H1 (cell line): ENCODE results near the gene ARHGAP5. TPM values are rescaled to one million over a fixed set of nuclear protein-coding genes. Genes with fewer than 3 reads are reported as not detected.

Experiments used
- CTCF ChIA-PET: fragments of 300-600 bp; sonication (Branson Sonifier 250); formaldehyde crosslinking; loops from one replicate; lab custom pipeline; 2021; ENCODE audit not compliant: partially characterized antibody; lab: Charles Lee
- POLR2A ChIA-PET: fragments of 300-600 bp; sonication (Branson Sonifier 250); formaldehyde crosslinking; loops from one replicate; lab custom pipeline; 2021; ENCODE audit warnings: inconsistent platforms; ENCODE audit not compliant: partially characterized antibody; lab: Charles Lee
- DNase-seq, 2 experiments: peaks; one replicate each; pipeline versions ENCODE4 v3.0.0 to v3.0.0-alpha.2; 2010 to 2022; ENCODE audit warnings: low spot score in 2 of 2, low read depth in 1 of 2, mixed read lengths in 1 of 2
- FAIRE-seq: peaks from 2 replicates; lab custom pipeline; 2011; peaks lifted over from hg19 to GRCh38; lab: Jason Lieb, UNC
- H2AFZ ChIP-seq: 2 replicates; pipeline ENCODE4 v1.8.1; 2012; ENCODE audit warnings: low read length, inconsistent platforms
- H2AK5ac ChIP-seq: 2 replicates; pipeline ENCODE4 v1.6.1; 2013; ENCODE audit warnings: low read depth, low read length
- H2BK120ac ChIP-seq: replicated peaks from 2 replicates; pipeline ENCODE3; 2013; ENCODE audit warnings: low read depth, low read length, inconsistent platforms
- H2BK12ac ChIP-seq: 2 replicates; pipeline ENCODE4 v1.6.1; 2013; ENCODE audit warnings: low read depth, low read length
- H2BK15ac ChIP-seq: 2 replicates; pipeline ENCODE4 v1.6.1; 2013; ENCODE audit warnings: low read length
- H2BK20ac ChIP-seq: 2 replicates; pipeline ENCODE4 v1.6.1; 2013; ENCODE audit warnings: low read length
- H2BK5ac ChIP-seq: 2 replicates; pipeline ENCODE4 v1.6.1; 2013; ENCODE audit warnings: low read depth, low read length
- H3K14ac ChIP-seq: 2 replicates; pipeline ENCODE4 v1.6.1; 2013; ENCODE audit warnings: inconsistent platforms; ENCODE audit not compliant: insufficient read length
- H3K18ac ChIP-seq: 2 replicates; pipeline ENCODE4 v1.6.1; 2013; ENCODE audit warnings: low read length; ENCODE audit errors: extremely low read depth
- H3K23ac ChIP-seq: 2 replicates; pipeline ENCODE4 v1.6.1; 2013; ENCODE audit warnings: inconsistent platforms; ENCODE audit not compliant: insufficient read length
- H3K23me2 ChIP-seq: 2 replicates; pipeline ENCODE4 v1.6.1; 2013; ENCODE audit warnings: low read depth, low read length
- H3K27ac ChIP-seq: 2 replicates; pipeline ENCODE4 v1.6.1; 2011; ENCODE audit warnings: low read depth, low read length, inconsistent platforms
- H3K27me3 ChIP-seq, 4 experiments: replicated peaks in 1 of 4; 1 replicate in 1 of 4; 2 replicates in 3 of 4; pipeline versions ENCODE4 v1.6.1 to v1.8.1; 2011 to 2013; ENCODE audit warnings: low read length in 3 of 4, mild to moderate bottlenecking in 3 of 4, inconsistent platforms in 2 of 4, mixed read lengths in 2 of 4, moderate library complexity in 1 of 4; ENCODE audit not compliant: control insufficient read depth in 3 of 4, insufficient read depth in 3 of 4; ENCODE audit errors: extremely low read depth in 1 of 4
- H3K36me3 ChIP-seq, 4 experiments: 2 replicates each; pipeline versions ENCODE4 v1.6.1 to v1.8.1; 2011 to 2013; ENCODE audit warnings: mild to moderate bottlenecking in 4 of 4, low read length in 3 of 4, moderate library complexity in 2 of 4, control low read depth in 1 of 4, inconsistent platforms in 1 of 4; ENCODE audit not compliant: insufficient read depth in 4 of 4, control insufficient read depth in 2 of 4
- H3K4ac ChIP-seq: replicated peaks from 2 replicates; pipeline ENCODE3; 2013; ENCODE audit warnings: low read length, low read depth, mixed read lengths, inconsistent platforms; ENCODE audit not compliant: insufficient read length
- H3K4me1 ChIP-seq, 4 experiments: replicated peaks in 1 of 4; 1 replicate in 1 of 4; 2 replicates in 3 of 4; pipeline versions ENCODE4 v1.6.1 to v1.8.1; 2011 to 2013; ENCODE audit warnings: low read length in 3 of 4, inconsistent platforms in 2 of 4, mixed read lengths in 1 of 4; ENCODE audit not compliant: insufficient read depth in 4 of 4, control insufficient read depth in 3 of 4
- H3K4me2 ChIP-seq, 2 experiments: 2 replicates each; pipeline versions ENCODE4 v1.6.1 to v1.8.1; 2011 to 2013; ENCODE audit warnings: low read depth in 2 of 2, low read length in 2 of 2, control low read depth in 1 of 2, inconsistent platforms in 1 of 2, mild to moderate bottlenecking in 1 of 2; ENCODE audit not compliant: insufficient read depth in 1 of 2
- H3K4me3 ChIP-seq, 4 experiments: fragments of 200-600, 300-600 bp in 1 of 4; sonication (generic), shearing (Covaris generic), sonication (Bioruptor Twin) in 1 of 4; 2 replicates each; pipeline versions ENCODE4 v1.5.1 to v1.8.1; 2011 to 2016; ENCODE audit warnings: low read length in 4 of 4, low read depth in 3 of 4, control low read depth in 2 of 4, inconsistent platforms in 2 of 4, mild to moderate bottlenecking in 2 of 4, mixed read lengths in 1 of 4, moderate library complexity in 1 of 4; ENCODE audit not compliant: insufficient read depth in 2 of 4; ENCODE audit errors: extremely low read depth in 1 of 4
- H3K56ac ChIP-seq: replicated peaks from 2 replicates; pipeline ENCODE3; 2013; ENCODE audit warnings: low read depth, mild to moderate bottlenecking, mixed read lengths, low read length, inconsistent platforms; ENCODE audit not compliant: insufficient read length
- H3K79me1 ChIP-seq: 2 replicates; pipeline ENCODE4 v1.6.1; 2013; ENCODE audit warnings: low read depth, low read length, control low read depth
- H3K79me2 ChIP-seq, 2 experiments: 2 replicates each; pipeline versions ENCODE4 v1.6.1 to v1.8.1; 2012 to 2013; ENCODE audit warnings: low read length in 2 of 2, mild to moderate bottlenecking in 2 of 2, inconsistent platforms in 1 of 2; ENCODE audit not compliant: insufficient read depth in 2 of 2, control insufficient read depth in 1 of 2
- H3K9ac ChIP-seq, 4 experiments: replicated peaks in 1 of 4; 1 replicate in 1 of 4; 2 replicates in 3 of 4; pipeline versions ENCODE4 v1.6.1 to v1.8.1; 2011 to 2013; ENCODE audit warnings: low read depth in 3 of 4, low read length in 3 of 4, control low read depth in 2 of 4, mild to moderate bottlenecking in 2 of 4, moderate library complexity in 2 of 4, inconsistent platforms in 1 of 4; ENCODE audit errors: extremely low read depth in 1 of 4
- H3K9me3 ChIP-seq, 2 experiments: 2 replicates each; pipeline versions ENCODE4 v1.6.1 to v1.8.1; 2012 to 2013; ENCODE audit warnings: mild to moderate bottlenecking in 2 of 2, moderate library complexity in 2 of 2, control low read depth in 1 of 2, inconsistent platforms in 1 of 2, low read depth in 1 of 2, low read length in 1 of 2, mixed read lengths in 1 of 2; ENCODE audit not compliant: insufficient read depth in 2 of 2
- H4K20me1 ChIP-seq, 2 experiments: replicated peaks in 1 of 2; 2 replicates each; pipeline versions ENCODE3 to v1.8.1; 2011 to 2013; ENCODE audit warnings: inconsistent platforms in 2 of 2, low read length in 2 of 2, mild to moderate bottlenecking in 1 of 2; ENCODE audit not compliant: insufficient read depth in 2 of 2, control insufficient read depth in 1 of 2
- H4K5ac ChIP-seq: 2 replicates; pipeline ENCODE4 v1.6.1; 2013; ENCODE audit warnings: low read length, low read depth, mixed read lengths, inconsistent platforms; ENCODE audit not compliant: insufficient read length
- H4K8ac ChIP-seq: 2 replicates; pipeline ENCODE4 v1.8.0; 2013; ENCODE audit warnings: mild to moderate bottlenecking, moderate library complexity, low read length, inconsistent platforms; ENCODE audit not compliant: insufficient read depth; ENCODE audit errors: extremely low read depth
- H4K91ac ChIP-seq: replicated peaks from 2 replicates; pipeline ENCODE3; 2013; ENCODE audit warnings: low read length, mixed read lengths, inconsistent platforms; ENCODE audit not compliant: insufficient read length
- BRCA1 ChIP-seq: IDR thresholded peaks from 2 replicates; pipeline ENCODE4 v1.6.1; 2012; ENCODE audit warnings: low read depth, low read length, improper control_type of control experiment
- CHD2 ChIP-seq: IDR thresholded peaks from 2 replicates; pipeline ENCODE4 v1.6.1; 2012; ENCODE audit warnings: low read length, improper control_type of control experiment
- HDAC2 ChIP-seq, 2 experiments: fragments of 300-600 bp in 1 of 2; sonication (generic) in 1 of 2; IDR thresholded peaks; 2 replicates each; pipeline ENCODE4 v1.6.1; 2011 to 2012; ENCODE audit warnings: low read depth in 2 of 2, low read length in 2 of 2, mild to moderate bottlenecking in 2 of 2, moderate library complexity in 2 of 2, borderline replicate concordance in 1 of 2, inconsistent platforms in 1 of 2
- KDM5A ChIP-seq: fragments of 200-600 bp; IDR thresholded peaks from 2 replicates; pipeline ENCODE4 v1.7.1; 2012; ENCODE audit warnings: mild to moderate bottlenecking, low read length, inconsistent platforms, mixed read lengths
- PHF8 ChIP-seq: fragments of 200-600 bp; sonication (generic); conservative IDR thresholded peaks from 2 replicates; pipeline ENCODE4 v1.7.1; 2012; ENCODE audit warnings: low read depth, mild to moderate bottlenecking, inconsistent platforms, low read length, moderate library complexity
- RAD21 ChIP-seq, 2 experiments: IDR thresholded peaks in 1 of 2; conservative IDR thresholded peaks in 1 of 2; 2 replicates each; pipeline ENCODE4 v1.6.1; 2011; ENCODE audit warnings: low read depth in 2 of 2, low read length in 2 of 2, improper control_type of control experiment in 1 of 2, inconsistent platforms in 1 of 2, mild to moderate bottlenecking in 1 of 2, moderate library complexity in 1 of 2
- SIRT6 ChIP-seq: IDR thresholded peaks from one replicate; pipeline ENCODE4 v1.7.1; 2012; ENCODE audit warnings: low read length, inconsistent platforms
- SUZ12 ChIP-seq: fragments of 200-600 bp; sonication (generic); IDR thresholded peaks from 2 replicates; pipeline ENCODE4 v1.6.1; 2012; ENCODE audit warnings: mild to moderate bottlenecking, inconsistent platforms, low read length, moderate library complexity, mixed read lengths
- TAF7 ChIP-seq: optimal IDR thresholded peaks from 2 replicates; pipeline ENCODE3; 2011; ENCODE audit warnings: low read depth, mild to moderate bottlenecking, inconsistent platforms, low read length, moderate library complexity, borderline replicate concordance
- WGBS, 2 experiments: shearing (Covaris generic) in 1 of 2; methylation state at CpG; one replicate each; pipeline versions ENCODE4 v1.1.6 to v1.1.7; 2013 to 2015; ENCODE audit warnings: low lambda C conversion rate in 2 of 2, mixed read lengths in 2 of 2, inconsistent platforms in 1 of 2, low coverage in 1 of 2, missing lambda C conversion rate in 1 of 2; ENCODE audit not compliant: insufficient replicate concordance in 2 of 2, insufficient coverage in 1 of 2, insufficient read length in 1 of 2; ENCODE audit errors: extremely low coverage in 1 of 2, missing lambda C conversion rate in 1 of 2; 5-methylcytosine and 5-hydroxymethylcytosine counted together
- polyA plus RNA-seq, 7 experiments: library from polyadenylated mRNA; depleted of rRNA in 3 of 7; stranded (reverse) in 5 of 7; unstranded in 2 of 7; fragments of >200 nt in 5 of 7; fragments of 200-250 nt in 2 of 7; gene quantifications; 1 replicate in 5 of 7; 2 replicates in 1 of 7; 4 replicates in 1 of 7; pipeline versions ENCODE4 v1.2.1 to v1.2.3, GENCODE V29; 2011 to 2013; ENCODE audit warnings: missing spikeins in 2 of 7, mixed read lengths in 2 of 7
- total RNA-seq: library from RNA; stranded (reverse); fragmentation: NEBNext Ultra II Directional; extraction: Animal tissue kit (Norgen Biotek cat#: 25700); gene quantifications from 2 replicates; pipeline ENCODE4 v1.2.1, GENCODE V29; 2021
- TF ChIP-seq, protein P1 (sequence below): IDR thresholded peaks from 2 replicates; pipeline ENCODE4 v1.6.1; 2012; ENCODE audit warnings: low read length, inconsistent platforms

Gene ARHGAP5
- total and polyA plus RNA-seq, 2 of the 8 experiments (the other 6 are each of a cell fraction or from before 2014, with no cell fraction given) = 7.8 to 77.3 TPM

DNA sequence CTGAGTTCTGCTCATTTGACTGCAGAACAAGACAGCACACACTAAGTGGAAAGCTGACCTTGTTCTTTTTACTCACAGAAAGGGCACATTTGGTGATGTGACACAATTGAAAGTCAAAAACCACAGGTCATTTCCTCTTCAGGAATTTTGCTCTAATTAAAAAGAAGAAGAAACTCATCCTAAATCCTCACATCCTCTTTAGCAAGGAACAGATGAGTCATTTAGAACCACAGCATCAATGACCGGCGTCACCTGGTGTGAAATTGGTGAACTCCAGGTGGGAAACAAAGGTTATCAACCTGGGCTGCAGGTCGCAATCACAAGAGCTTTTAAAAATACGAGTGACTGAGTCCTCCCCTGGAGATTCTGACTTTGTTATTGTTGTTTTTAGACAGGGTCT is 128.9 kb downstream of the ARHGAP5 start:
- H3K27ac ChIP-seq = no peak overlapping the region
- H3K79me1 ChIP-seq = no peaks in the 10 kb centered on the region
- no peak overlapping the region for H2BK120ac ChIP-seq
- peak overlapping the region; percentile 31; the same call in 1 of the 2 replicates for H2AFZ ChIP-seq
- H4K20me1 ChIP-seq = peaks cover 0 to 2% of the 10 kb centered on the region in 2 experiments
- no peak overlapping the region for H3K9ac ChIP-seq
- no peak overlapping the region for H4K5ac ChIP-seq
- FAIRE-seq (no peak), DNase-seq (no peak)
- no peaks in the 10 kb centered on the region for H3K36me3 ChIP-seq
- no peak overlapping the region for H3K14ac ChIP-seq
- no peak overlapping the region for H2BK15ac ChIP-seq
- no peak overlapping the region for H2BK20ac ChIP-seq
- WGBS, 2 experiments = 74% methylated on average over 4 of the region's 4 CpGs; no CpG with 5 or more reads in 1 of the 2 experiments
- no peak overlapping the region for H2AK5ac ChIP-seq
- H3K79me2 ChIP-seq = no peaks in the 10 kb centered on the region
- no peak overlapping the region for H4K91ac ChIP-seq
- no peak overlapping the region for H2BK12ac ChIP-seq
- H3K4ac ChIP-seq = no peak overlapping the region
- H3K4me1 ChIP-seq = peaks cover 0 to 3% (median under 1%) of the 10 kb centered on the region in 4 experiments; a peak in 1 of 7 replicates
- no peak overlapping the region for H2BK5ac ChIP-seq
- CTCF ChIA-PET = interaction anchor here (0.7 to 1.4 kb wide), 5 partner anchors 27 to 359 kb away, joined by 3 to 5 read pairs (median 3); no protein-coding TSS in a partner anchor
- no peaks in the 10 kb centered on the region; a peak in 1 of 7 replicates for H3K27me3 ChIP-seq
- POLR2A ChIA-PET = no interaction called here
- H3K9me3 ChIP-seq = no peaks in the 10 kb centered on the region
- no peak overlapping the region for H4K8ac ChIP-seq
- no peak overlapping the region for H3K4me2 ChIP-seq
- peaks cover 17% of the 10 kb centered on the region for H3K23me2 ChIP-seq
- no peak overlapping the region for H3K23ac ChIP-seq
- H3K18ac ChIP-seq = no peak overlapping the region
- no peak overlapping the region for H3K56ac ChIP-seq
- no peak overlapping the region for H3K4me3 ChIP-seq
- no peak for TF ChIP-seq PHF8
- TF ChIP-seq, protein P1, sequence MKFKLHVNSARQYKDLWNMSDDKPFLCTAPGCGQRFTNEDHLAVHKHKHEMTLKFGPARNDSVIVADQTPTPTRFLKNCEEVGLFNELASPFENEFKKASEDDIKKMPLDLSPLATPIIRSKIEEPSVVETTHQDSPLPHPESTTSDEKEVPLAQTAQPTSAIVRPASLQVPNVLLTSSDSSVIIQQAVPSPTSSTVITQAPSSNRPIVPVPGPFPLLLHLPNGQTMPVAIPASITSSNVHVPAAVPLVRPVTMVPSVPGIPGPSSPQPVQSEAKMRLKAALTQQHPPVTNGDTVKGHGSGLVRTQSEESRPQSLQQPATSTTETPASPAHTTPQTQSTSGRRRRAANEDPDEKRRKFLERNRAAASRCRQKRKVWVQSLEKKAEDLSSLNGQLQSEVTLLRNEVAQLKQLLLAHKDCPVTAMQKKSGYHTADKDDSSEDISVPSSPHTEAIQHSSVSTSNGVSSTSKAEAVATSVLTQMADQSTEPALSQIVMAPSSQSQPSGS = no peak
- TF ChIP-seq RAD21 (IDR thresholded peaks at IDR 0.05 in 1 of 2, conservative IDR thresholded peaks at IDR 0.05 in 1 of 2; ENCODE audit: low read depth in 2 of 2, low read length in 2 of 2) = peak; percentile 23 to 47
- TF ChIP-seq SUZ12 = no peak
- no peak for TF ChIP-seq KDM5A
- TF ChIP-seq BRCA1 = no peak
- no peak for TF ChIP-seq SIRT6
- no peak for TF ChIP-seq CHD2
- no peak for TF ChIP-seq TAF7
- no peak for TF ChIP-seq HDAC2 (IDR thresholded peaks at IDR 0.05; ENCODE audit: borderline replicate concordance in 1 of 2, low read depth in 2 of 2, low read length in 2 of 2)
